Hair follicle dermal papilla cell (primary cell): ENCODE measurements around the gene OR2L3. TPM values are rescaled to one million over a fixed set of nuclear protein-coding genes. Genes with fewer than 3 reads are reported as not detected.

Source experiments
- small RNA-seq: library from RNA; depleted of rRNA; stranded (forward); fragments of <200 nt; gene quantifications from one replicate; pipeline ENCODE3, GENCODE V24; 2012
- total RNA-seq: library from RNA; depleted of rRNA; stranded (reverse); fragments of >200 nt; gene quantifications from 2 replicates; pipeline ENCODE4 v1.2.3, GENCODE V29; 2012

Gene OR2L3
- 0.16 TPM in 1 of 2 replicates, not detected in the other for total RNA-seq

GRCh38 chr1:248046536-248046935 lies at the start of gene OR2L3:
TSS of gene OR2L3 (plus strand) at chr1:248046836. CDS start at chr1:248060682, 13,846 bp downstream.

GRCh38 chr1:248013229-248013710 lies 33.4 kb upstream of the OR2L3 start, which contains the start of gene OR2L5:
TSS of gene OR2L5 (plus strand) at chr1:248013660. CDS start at chr1:248021948, 8,288 bp downstream.

GRCh38 chr1:248029770-248030169 lies 16.9 kb upstream of the OR2L3 start, which contains the start of gene OR2L2:
TSS of gene OR2L2 (plus strand) at chr1:248030070. CDS start at chr1:248038268, 8,198 bp downstream.

GRCh38 chr1:248094884-248095283 lies 48.2 kb downstream of the OR2L3 start, which contains the start of gene OR2L13:
TSS of gene OR2L13 (plus strand) at chr1:248095184. CDS start at chr1:248099376, 4,192 bp downstream.

Small RNA genes lying within 50 kb of the gene (small RNA-seq; reads per million reads assigned to genes)
- gene RF00019, result not detected

Other genes starting within 250 kb of the OR2L3 start
- not detected in 2 replicates for gene OR14A16, start 222.7 kb upstream of the OR2L3 start, total RNA-seq
- not detected in 2 replicates for gene OR11L1, start 204.9 kb upstream of the OR2L3 start, total RNA-seq
- gene TRIM58, start 189.6 kb upstream of the OR2L3 start, total RNA-seq, result 1.9 and 2.4 TPM in 2 replicates
- gene OR2W3, start 151.2 kb upstream of the OR2L3 start, total RNA-seq, result 0.65 and 1.7 TPM in 2 replicates
- gene OR2T8, start 126.6 kb upstream of the OR2L3 start, total RNA-seq, result not detected in 2 replicates
- gene OR2AJ1, start 121.9 kb upstream of the OR2L3 start, total RNA-seq, result not detected in 2 replicates
- 0.97 TPM in 1 of 2 replicates, not detected in the other for gene OR2L8, start 98.0 kb upstream of the OR2L3 start, total RNA-seq
- gene OR2AK2, start 81.6 kb upstream of the OR2L3 start, total RNA-seq, result 0.49 TPM in 1 of 2 replicates, not detected in the other
- 0.12 and 0.32 TPM in 2 replicates for gene OR2L5, start 33.2 kb upstream of the OR2L3 start, total RNA-seq
- under 0.01 TPM in 1 of 2 replicates, not detected in the other for gene OR2L2, start 16.8 kb upstream of the OR2L3 start, total RNA-seq
- gene OR2L13, start 48.3 kb downstream of the OR2L3 start, total RNA-seq, result 0.16 TPM in 1 of 2 replicates, not detected in the other
- gene OR2M5, start 98.3 kb downstream of the OR2L3 start, total RNA-seq, result not detected in 2 replicates
- not detected in 2 replicates for gene OR2M2, start 128.0 kb downstream of the OR2L3 start, total RNA-seq
- under 0.01 and 0.12 TPM in 2 replicates for gene OR2M3, start 150.4 kb downstream of the OR2L3 start, total RNA-seq
- gene OR2M4, start 184.6 kb downstream of the OR2L3 start, total RNA-seq, result under 0.01 and 0.12 TPM in 2 replicates
- gene OR2T33, start 231.1 kb downstream of the OR2L3 start, total RNA-seq, result not detected in 2 replicates